Activated naive CD4-positive, alpha-beta T cell treated with anti-CD3 and anti-CD28 coated beads for 36 hours (primary cell): ENCODE measurements around the gene NTNG1. TPM values are rescaled to one million over a fixed set of nuclear protein-coding genes. Genes with fewer than 3 reads are reported as not detected.
"Not testable (repeated sequence)": the region's sequence is repeated elsewhere in the genome, so short reads cannot be mapped to it uniquely, and the experiment has no call there.

Experiments used
- CTCF ChIA-PET: fragments of 350-600 bp; sonication (Branson Sonifier 250); formaldehyde crosslinking; loops from one replicate; lab custom pipeline; 2021; ENCODE audit warnings: antibody characterized with exemption; lab: Charles Lee
- DNase-seq: peaks from one replicate; pipeline ENCODE4 v3.0.0-alpha.2; 2020
- H3K27ac Mint-ChIP-seq: one replicate; pipeline ENCODE4 v1.8.0; 2021; ENCODE audit warnings: mild to moderate bottlenecking, mixed read lengths
- H3K27me3 Mint-ChIP-seq: one replicate; pipeline ENCODE4 v1.8.0; 2021; ENCODE audit warnings: low read depth, mixed read lengths
- H3K36me3 Mint-ChIP-seq: one replicate; pipeline ENCODE4 v1.8.0; 2021; ENCODE audit warnings: low read depth, mixed read lengths
- H3K4me1 Mint-ChIP-seq: one replicate; pipeline ENCODE4 v1.8.0; 2021; ENCODE audit warnings: low read depth, mixed read lengths
- H3K4me3 Mint-ChIP-seq: one replicate; pipeline ENCODE4 v1.8.0; 2021; ENCODE audit warnings: mild to moderate bottlenecking, moderate library complexity, mixed read lengths
- H3K9me3 Mint-ChIP-seq: one replicate; pipeline ENCODE4 v1.8.0; 2021; ENCODE audit warnings: mixed read lengths
- intact Hi-C: fragments of 100-400 bp; cut with micrococcal nuclease; formaldehyde crosslinking; loops from one replicate; pipeline ENCODE4 v1.15.1; 2023
- total RNA-seq, 2 experiments: library from RNA; stranded (reverse); gene quantifications; one replicate each; pipeline ENCODE4 v1.2.3, GENCODE V29; 2021

The NTNG1 gene
- total RNA-seq, 2 experiments from 2014 or later = not detected

GRCh38 chr1:107151295-107151694 is 10.5 kb downstream of the NTNG1 start:
- CTCF ChIA-PET = no interaction called here
- Mint-ChIP-seq H3K36me3 (no peaks in the 10 kb centered on the region), H3K27me3 (peaks cover 28% of the 10 kb centered on the region), H3K4me1 (no peaks in the 10 kb centered on the region), H3K27ac (no peak overlapping the region), H3K9me3 (no peaks in the 10 kb centered on the region), H3K4me3 (no peak overlapping the region)
- intact Hi-C loops = no loop called here
- no peak for DNase-seq

DNA sequence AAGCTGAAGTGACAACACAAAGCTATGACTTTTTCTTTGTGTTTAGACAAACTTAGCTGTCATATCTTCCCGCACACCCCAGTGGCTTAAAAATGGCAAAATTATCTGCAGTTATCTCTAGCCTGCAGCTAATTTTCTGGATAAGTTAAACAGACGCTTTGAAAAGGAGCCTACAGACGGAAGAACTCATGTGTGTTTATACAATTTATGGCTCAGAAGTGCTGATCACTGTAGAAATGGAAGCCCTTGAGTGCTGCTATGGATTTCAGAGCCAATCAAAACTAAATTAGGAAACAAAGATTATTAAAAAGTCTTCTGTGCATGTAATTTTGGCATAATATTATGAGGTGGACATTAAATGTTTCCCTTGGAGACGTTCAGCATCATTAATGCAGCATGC is 11.6 kb downstream of the NTNG1 start:
- no peak for DNase-seq
- no peaks in the 10 kb centered on the region for H3K9me3 Mint-ChIP-seq
- CTCF ChIA-PET = no interaction called here
- H3K27me3 Mint-ChIP-seq = peaks cover 28% of the 10 kb centered on the region
- H3K4me3 Mint-ChIP-seq = no peak overlapping the region
- intact Hi-C loops = no loop called here
- H3K36me3 Mint-ChIP-seq = no peaks in the 10 kb centered on the region
- no peak overlapping the region for H3K27ac Mint-ChIP-seq
- no peaks in the 10 kb centered on the region for H3K4me1 Mint-ChIP-seq

DNA sequence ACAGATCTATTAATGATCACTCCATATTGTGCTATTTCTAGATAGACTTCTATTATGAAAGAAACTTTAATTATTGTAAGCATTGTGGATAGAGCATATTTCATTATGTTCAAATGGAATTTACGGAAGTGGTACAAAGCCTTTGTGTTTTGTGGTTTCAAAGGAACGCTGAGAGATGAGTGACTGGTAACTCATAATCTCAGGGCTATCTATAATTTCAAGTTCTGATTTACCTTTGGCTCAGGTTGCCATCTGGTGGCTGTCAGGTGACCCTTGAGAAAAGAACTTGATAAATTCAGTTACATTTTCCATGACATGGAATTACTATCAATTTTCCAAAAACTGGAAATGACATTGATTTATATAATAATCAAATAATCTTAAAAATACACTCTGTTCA is 12.2 kb downstream of the NTNG1 start:
- no peak overlapping the region for H3K27ac Mint-ChIP-seq
- no peaks in the 10 kb centered on the region for H3K4me1 Mint-ChIP-seq
- intact Hi-C loops = no loop called here
- peak; percentile 8 for DNase-seq
- H3K27me3 Mint-ChIP-seq = peaks cover 22% of the 10 kb centered on the region
- CTCF ChIA-PET = no interaction called here
- no peaks in the 10 kb centered on the region for H3K36me3 Mint-ChIP-seq
- no peak overlapping the region for H3K4me3 Mint-ChIP-seq
- H3K9me3 Mint-ChIP-seq = no peaks in the 10 kb centered on the region

- DNase-seq = no peak
- Mint-ChIP-seq H3K27me3 (peaks cover 10% of the 10 kb centered on the region), H3K4me1 (no peaks in the 10 kb centered on the region), H3K9me3 (no peaks in the 10 kb centered on the region), H3K4me3 (no peak overlapping the region), H3K36me3 (no peaks in the 10 kb centered on the region), H3K27ac (no peak overlapping the region)
- CTCF ChIA-PET = interaction anchor here (0.7 kb wide), 1 partner anchor 16 kb away, joined by 4 read pairs; no protein-coding TSS in a partner anchor
- intact Hi-C loops = no loop called here
These were observed 17.7 kb downstream of the NTNG1 start for GRCh38 chr1:107158496-107158895.

DNA sequence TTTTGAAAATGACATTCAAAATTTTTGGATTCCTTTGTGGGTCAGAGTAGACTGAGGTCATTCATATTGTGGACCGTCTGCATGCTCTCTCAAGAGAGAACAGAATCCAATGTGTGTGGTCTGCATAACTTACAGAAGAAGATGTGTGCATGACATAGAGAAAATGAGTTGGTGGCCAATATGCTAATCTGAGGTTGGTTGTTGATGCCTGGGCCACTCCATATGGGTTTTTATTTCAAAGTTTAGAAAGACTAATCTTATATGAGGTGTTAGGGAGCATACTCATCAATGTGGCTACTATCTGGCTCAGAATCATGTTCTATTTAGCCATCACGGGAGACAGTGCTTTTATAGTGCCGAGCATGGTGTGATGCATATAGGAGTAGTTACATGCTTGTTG is 18.2 kb downstream of the NTNG1 start:
- CTCF ChIA-PET = interaction anchor here (0.7 to 1.0 kb wide), 2 partner anchors 16 to 17 kb away, joined by 3 to 4 read pairs; no protein-coding TSS in a partner anchor
- no peaks in the 10 kb centered on the region for H3K36me3 Mint-ChIP-seq
- intact Hi-C loops = no loop called here
- H3K4me1 Mint-ChIP-seq = no peaks in the 10 kb centered on the region
- no peak overlapping the region for H3K4me3 Mint-ChIP-seq
- peaks cover 10% of the 10 kb centered on the region for H3K27me3 Mint-ChIP-seq
- DNase-seq = no peak
- H3K9me3 Mint-ChIP-seq = no peaks in the 10 kb centered on the region
- no peak overlapping the region for H3K27ac Mint-ChIP-seq

DNA sequence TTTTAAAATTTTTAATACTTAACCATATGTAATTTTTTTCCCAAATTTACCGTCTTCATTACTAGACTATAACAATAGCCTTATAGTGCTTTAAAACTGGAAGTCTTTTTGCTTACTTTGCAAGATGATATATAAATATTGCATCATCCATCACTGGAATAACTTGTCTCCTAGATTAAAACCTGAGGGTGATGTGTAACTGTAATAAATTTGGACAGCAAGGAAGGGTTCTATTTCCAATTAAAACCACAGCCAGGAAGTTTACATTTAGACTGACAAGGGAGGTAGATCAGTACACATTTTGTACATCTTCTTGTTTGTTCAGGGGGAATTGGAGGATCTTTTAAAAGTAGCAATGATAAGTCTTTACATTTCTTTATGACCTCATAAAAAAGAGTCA is 21.9 kb downstream of the NTNG1 start:
- peaks cover 11% of the 10 kb centered on the region for H3K27me3 Mint-ChIP-seq
- H3K27ac Mint-ChIP-seq = no peak overlapping the region
- no peak overlapping the region for H3K4me3 Mint-ChIP-seq
- H3K36me3 Mint-ChIP-seq = no peaks in the 10 kb centered on the region
- peaks cover 6% of the 10 kb centered on the region for H3K9me3 Mint-ChIP-seq
- intact Hi-C loops = no loop called here
- CTCF ChIA-PET = no interaction called here
- DNase-seq = no peak
- H3K4me1 Mint-ChIP-seq = no peaks in the 10 kb centered on the region

DNA sequence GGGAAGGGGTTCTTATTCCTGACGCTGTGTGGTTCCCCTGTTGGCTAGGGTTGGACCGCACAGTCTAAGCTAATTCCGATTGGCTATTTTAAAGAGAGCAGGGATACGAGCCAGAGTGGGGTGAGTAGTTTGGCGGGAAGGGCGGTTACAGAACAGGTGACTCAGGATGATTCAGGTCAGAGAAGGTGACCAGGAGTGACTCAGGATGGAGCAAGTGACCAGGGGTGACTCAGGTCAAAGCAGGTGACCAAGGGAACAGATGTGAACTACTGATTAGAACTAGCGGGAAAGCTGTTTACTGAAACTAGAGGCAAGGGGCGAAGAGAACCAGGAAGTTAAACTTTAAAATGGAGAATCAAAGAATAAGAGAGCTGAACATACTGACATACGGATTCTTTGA is 24.1 kb downstream of the NTNG1 start:
- CTCF ChIA-PET, H3K4me3 Mint-ChIP-seq, H3K4me1 Mint-ChIP-seq, intact Hi-C loops, H3K36me3 Mint-ChIP-seq, H3K27ac Mint-ChIP-seq, H3K9me3 Mint-ChIP-seq, DNase-seq: not testable (repeated sequence)
- H3K27me3 Mint-ChIP-seq = peaks cover 11% of the 10 kb centered on the region

DNA sequence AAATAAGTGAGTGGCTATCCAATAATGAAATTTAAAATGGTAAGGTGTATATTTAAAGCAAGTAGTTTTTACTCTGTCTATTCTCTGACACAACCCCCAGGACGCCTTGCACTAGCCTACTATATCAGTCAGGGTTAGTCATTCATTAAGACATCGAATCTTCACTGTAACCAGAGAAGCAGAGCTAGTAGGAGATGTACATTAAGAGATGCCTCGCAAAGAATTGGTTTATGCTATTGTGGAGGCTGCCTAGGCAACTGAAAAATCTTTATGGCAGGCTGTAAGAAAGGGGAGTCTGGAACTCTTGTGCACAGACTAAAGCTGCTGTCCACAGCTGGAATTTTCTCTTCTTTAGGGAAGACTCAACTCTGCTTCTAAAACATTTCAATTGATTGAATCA is 28.8 kb downstream of the NTNG1 start:
- intact Hi-C loops = no loop called here
- Mint-ChIP-seq H3K9me3 (peaks cover 5% of the 10 kb centered on the region), H3K4me1 (no peaks in the 10 kb centered on the region), H3K36me3 (no peaks in the 10 kb centered on the region), H3K4me3 (no peak overlapping the region), H3K27ac (no peak overlapping the region), H3K27me3 (peaks cover 9% of the 10 kb centered on the region)
- CTCF ChIA-PET = no interaction called here
- no peak for DNase-seq

GRCh38 chr1:107171333-107171732 is 30.5 kb downstream of the NTNG1 start:
- intact Hi-C loops = no loop called here
- no peak for DNase-seq
- Mint-ChIP-seq H3K4me3 (no peak overlapping the region), H3K36me3 (no peaks in the 10 kb centered on the region), H3K9me3 (no peaks in the 10 kb centered on the region), H3K4me1 (no peaks in the 10 kb centered on the region), H3K27ac (no peak overlapping the region), H3K27me3 (peaks cover 9% of the 10 kb centered on the region)
- CTCF ChIA-PET = no interaction called here

DNA sequence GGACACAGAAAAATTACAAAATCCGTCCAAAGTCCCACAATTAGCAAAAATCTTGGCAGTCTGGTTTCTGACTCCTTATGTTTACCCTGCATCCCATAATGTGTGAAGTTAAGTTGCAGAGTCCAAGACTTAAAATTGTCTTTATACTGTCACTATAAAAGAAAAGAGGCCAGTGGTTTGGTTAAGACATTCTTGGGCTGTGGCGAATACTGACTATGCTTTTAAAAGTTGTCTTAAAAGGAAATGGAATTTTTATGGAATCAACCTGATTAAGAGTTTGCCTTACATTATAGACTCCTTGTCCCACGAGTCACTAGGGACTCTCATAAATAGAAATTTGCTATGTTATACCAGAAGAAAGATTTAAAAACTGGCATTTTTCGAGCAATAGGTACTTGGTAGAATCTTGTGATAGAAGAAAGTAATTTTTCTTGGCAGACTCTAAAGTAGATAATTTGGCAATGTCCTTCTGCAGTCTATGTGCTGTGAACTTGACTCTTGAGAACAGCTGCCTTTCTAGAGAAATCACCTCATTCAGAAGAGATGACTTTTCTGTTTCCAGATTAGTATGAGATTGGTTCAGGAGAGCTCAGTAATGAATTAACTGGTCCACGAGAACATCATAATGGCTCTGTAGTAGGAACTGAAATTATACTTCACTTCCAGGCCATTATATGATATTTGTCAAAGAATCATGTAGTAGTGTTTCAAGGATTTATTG is 31.8 kb downstream of the NTNG1 start:
- Mint-ChIP-seq H3K27me3 (peaks cover 13% of the 10 kb centered on the region), H3K27ac (no peak overlapping the region), H3K36me3 (no peaks in the 10 kb centered on the region), H3K4me3 (no peak overlapping the region), H3K4me1 (no peaks in the 10 kb centered on the region), H3K9me3 (no peaks in the 10 kb centered on the region)
- CTCF ChIA-PET = no interaction called here
- no peak for DNase-seq
- intact Hi-C loops = no loop called here

DNA sequence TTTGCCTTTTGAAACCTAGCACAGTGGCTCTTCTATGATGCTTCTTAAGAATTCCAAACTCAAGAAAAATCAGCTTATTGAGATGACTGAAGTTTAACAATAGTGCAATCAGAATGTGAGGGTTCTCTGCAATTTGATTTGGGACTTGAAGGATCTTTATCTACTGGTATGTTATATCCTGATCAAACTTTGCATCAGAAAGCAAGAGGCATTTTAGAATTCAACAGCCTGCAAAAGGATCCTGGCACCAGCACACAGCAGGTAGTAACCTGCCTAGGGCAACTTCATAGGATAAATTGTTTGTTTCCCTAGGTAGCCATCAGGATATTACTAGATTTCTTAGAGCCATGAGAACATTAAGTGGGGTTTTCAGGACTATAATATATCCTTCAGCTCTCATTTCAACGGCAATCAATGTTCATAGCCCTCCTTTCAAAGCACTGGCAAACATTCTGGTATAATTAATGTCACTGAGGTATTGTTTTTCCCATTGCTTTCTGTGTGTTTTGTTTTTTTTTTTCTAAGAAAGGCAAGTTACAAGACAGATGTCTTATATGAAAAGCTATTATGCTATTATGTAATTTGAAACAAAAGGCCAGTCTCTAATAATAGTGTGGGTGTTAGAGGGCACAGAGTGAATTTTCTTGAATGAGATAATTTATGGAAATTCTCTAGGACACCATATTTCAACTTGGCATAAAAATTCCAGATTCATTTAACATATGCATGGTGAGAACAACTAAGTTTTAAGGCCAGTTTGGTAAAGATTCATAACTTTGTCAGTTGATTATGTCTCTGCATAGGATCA is 34.5 kb downstream of the NTNG1 start:
- CTCF ChIA-PET = no interaction called here
- no peaks in the 10 kb centered on the region for H3K9me3 Mint-ChIP-seq
- no peaks in the 10 kb centered on the region for H3K4me1 Mint-ChIP-seq
- no peak for DNase-seq
- no peak overlapping the region for H3K27ac Mint-ChIP-seq
- H3K36me3 Mint-ChIP-seq = no peaks in the 10 kb centered on the region
- intact Hi-C loops = no loop called here
- peaks cover 15% of the 10 kb centered on the region for H3K27me3 Mint-ChIP-seq
- no peak overlapping the region for H3K4me3 Mint-ChIP-seq

- intact Hi-C loops = no loop called here
- CTCF ChIA-PET = interaction anchor here (0.6 kb wide), 1 partner anchor 39 kb away, joined by 3 read pairs; no protein-coding TSS in a partner anchor
- H3K9me3 Mint-ChIP-seq = no peaks in the 10 kb centered on the region
- no peak overlapping the region for H3K4me3 Mint-ChIP-seq
- H3K4me1 Mint-ChIP-seq = no peaks in the 10 kb centered on the region
- H3K27ac Mint-ChIP-seq = no peak overlapping the region
- peaks cover 15% of the 10 kb centered on the region for H3K27me3 Mint-ChIP-seq
- DNase-seq = no peak
- no peaks in the 10 kb centered on the region for H3K36me3 Mint-ChIP-seq
These were observed 40.6 kb downstream of the NTNG1 start for GRCh38 chr1:107181253-107181969.
